GM19395 (cell line): Measurements from ENCODE around the gene GPS1.

Source experiments
- ATAC-seq: cut with Tn5 transposase; IDR thresholded peaks from one replicate; pipeline ENCODE4 v1.9.1; 2021; ENCODE audit warnings: mild to moderate bottlenecking, moderate library complexity; ENCODE audit not compliant: unreplicated experiment

Gene GPS1

GRCh38 chr17:82014432-82014831 lies 37.3 kb upstream of the GPS1 start:
- ATAC-seq = no peak

DNA sequence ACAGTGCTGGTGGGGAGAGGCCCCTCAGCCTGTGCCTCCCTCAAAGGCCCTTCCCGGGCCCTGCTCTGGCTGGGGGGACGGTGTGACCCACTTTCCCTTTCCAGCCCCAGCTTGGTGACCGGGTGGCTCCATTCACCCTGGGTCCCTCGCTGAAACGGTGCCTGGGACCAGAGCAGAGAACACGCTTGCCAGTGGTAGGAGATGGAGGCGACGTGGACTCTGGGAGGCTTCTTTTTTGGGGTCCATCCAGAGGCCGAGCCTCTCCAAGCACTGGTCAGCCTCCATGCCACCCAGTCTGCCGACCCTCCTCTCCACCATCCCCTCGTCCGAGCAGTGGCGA lies 36.8 kb upstream of the GPS1 start:
- no peak for ATAC-seq

GRCh38 chr17:82015311-82015971 lies 36.3 kb upstream of the GPS1 start:
- ATAC-seq = no peak

GRCh38 chr17:82016061-82016874 lies 35.4 kb upstream of the GPS1 start:
- ATAC-seq = no peak

- no peak for ATAC-seq
Measured at GRCh38 chr17:82016875-82017459, 34.7 kb upstream of the GPS1 start.

DNA sequence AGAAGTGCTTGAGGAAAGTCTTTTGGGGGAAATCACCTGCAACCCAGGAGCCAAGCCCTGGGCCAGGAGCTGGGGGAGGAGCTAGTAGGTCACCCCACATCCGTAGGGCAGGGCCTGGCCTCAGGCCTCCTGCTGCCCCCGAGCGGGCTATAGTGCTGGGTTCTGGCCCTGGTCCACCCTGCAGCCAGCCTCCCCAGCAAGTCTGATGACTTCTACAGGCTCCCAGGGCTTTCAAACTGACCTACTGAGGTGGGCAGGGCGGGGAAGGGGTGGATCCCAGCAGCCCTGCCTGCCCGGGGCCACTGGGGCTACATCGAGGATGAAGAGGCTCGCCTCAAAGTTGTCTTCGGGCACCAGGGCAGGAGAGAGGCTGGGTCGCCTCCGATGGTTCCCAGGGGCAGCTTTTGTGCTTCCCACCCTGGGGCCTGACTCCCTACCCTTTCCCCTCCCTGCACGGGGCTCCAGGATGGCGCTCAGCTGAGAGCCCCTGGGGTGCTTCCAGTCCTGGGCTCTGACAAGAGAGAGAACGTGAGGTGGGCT lies 34.0 kb upstream of the GPS1 start:
- no peak for ATAC-seq

DNA sequence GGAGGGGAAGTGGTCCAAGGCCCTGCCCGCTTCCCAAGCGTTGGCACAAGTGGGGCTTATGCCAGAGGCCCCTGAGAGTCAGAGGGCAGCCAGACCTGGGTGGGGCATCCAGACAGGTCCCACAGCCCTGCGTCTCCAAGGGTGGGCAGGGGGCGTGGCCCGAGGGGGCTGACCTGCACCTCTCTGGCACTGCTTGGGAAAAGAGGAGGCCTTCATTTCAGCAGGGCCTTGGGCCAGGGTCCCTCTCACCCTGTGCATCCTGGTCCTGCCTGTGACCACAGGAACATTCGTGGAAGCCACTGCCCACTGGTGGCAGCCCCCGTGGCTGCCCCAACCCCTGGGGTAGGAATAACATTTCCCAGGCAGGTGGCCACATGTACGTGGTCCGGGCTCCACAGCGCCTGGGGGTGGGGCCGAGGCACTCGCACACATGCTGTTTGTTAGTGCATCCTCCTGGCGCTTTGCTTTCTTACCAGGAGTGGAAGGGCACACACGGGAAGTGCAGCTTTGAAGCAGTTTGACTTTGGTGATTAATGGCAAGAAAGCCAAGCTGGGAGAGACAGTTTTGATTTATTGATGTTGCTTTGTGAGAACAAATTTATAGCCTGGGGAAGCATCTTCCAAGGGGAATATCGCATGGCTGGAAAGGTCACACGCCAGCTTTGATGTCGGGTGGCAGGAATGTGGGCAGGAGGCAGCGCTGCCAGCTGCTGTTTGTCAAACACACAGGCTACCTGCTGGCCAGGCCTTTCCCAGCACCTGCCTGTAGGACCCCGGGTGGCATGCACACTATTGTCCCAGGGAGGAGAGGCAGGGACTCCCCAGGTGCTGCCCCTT lies 33.3 kb upstream of the GPS1 start:
- ATAC-seq = no peak

DNA sequence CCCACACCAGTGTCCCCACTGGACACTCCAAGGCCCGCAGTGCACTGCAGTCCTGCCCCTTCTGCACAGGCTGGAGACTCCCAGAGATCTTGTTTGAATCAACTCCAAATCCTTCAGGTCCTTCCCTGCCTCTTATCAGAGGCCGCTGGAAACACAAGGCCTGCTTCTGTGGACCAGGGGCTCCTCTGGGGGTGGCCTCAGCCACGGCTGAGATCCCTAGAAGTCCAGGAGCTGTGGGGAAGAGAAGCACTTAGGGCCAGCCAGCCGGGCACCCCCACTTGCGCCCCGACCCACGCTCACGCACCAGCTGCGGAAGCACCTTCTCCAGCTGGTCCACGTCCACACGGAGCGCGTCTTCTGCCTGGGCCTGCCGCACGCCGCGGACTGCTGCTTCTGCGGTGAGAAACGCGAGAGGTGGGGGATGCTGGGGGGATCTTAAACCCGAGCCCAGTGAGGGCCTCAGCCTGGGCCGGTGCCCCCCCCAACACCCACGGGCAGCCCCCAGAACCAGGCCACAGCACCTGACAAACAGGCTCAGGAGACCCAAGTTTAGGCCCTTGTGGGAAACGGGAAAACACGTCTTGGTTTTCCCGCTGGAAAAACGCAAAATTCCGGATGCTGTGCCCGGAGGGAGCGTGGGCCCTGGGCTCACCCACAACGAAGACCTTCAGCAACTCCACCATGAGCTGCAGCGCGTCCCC lies 32.6 kb upstream of the GPS1 start:
- ATAC-seq = no peak

DNA sequence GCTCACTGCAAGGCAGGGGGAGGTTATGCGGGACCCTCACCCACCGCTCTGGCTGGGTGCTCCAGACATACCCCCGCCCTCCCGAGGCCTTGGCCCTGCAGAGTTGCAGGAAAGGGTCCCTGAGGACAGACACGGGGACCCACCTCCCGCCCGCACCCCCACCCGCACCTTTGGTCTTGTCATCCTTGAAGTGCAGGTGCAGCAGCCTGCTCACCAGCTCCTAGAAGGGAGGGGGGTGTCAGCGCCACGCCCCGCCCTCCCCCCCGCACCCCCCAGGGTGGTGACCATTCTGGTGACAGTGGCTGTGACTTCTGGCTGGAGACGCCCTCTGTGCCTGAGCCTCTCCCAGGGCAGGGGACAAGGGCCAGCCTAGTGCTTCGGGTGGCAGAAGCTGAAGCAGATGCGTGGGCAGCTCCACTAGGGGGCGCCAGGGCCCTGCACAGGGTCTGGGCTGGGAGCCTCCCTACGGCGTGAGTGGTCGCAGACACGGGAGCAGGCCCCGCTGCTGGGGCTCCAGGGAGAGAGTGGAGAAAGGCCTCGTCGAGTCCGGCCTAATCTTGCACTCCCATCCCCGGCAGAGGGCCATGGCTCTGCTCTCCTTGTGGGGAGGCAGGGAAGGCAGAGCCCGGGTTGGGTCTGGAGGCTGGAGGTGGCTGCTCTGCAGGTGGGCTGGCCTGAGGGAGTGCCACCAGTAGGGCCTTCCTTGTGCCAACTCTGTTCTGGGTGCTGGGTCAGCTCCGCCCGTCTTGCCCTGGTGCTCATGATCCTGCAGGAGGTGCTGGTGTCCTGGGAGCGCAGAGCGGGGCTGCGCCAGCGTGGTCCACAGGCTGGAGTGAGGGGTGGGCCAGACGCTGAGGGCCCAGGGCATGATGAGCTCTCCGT lies 31.8 kb upstream of the GPS1 start:
- ATAC-seq = no peak

GRCh38 chr17:82020572-82021106 lies 31.1 kb upstream of the GPS1 start:
- ATAC-seq = no peak

DNA sequence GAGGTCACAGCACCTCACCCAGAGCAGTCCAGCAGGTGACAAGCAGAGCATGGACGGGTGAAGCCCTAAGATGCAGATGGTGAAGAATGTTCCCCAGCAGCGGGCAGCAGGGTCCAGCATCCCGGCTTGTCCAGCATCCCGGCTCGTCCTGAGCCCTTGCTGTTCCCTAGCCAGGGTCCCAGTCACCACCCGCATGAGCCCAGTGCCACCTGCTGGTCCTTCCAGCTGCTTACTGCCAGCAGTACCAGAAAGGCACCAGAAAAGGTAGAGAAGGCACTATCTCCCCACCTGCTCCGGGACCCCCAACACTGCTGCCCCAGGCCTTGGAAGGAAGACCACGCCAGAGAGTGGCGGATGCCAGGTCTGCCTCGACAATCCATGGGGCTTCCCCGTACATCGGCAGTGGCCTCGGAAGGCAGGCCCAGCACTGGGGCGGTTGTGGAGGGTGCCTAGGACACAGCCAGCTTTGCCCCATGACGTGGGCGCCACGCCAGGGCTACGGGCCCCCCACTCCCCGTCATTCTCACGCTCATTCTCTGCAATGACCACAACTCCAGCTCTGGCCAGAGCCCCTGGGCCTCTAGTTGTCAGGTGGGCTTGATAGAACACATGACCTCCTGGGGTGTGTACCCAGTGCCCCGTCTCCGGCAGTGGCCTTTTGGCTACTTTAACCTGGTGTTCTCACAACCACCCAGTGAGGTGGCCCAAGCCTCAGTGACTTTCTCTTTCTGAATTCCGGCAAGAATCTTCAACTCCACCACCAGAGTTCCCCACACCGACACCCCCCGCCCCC lies 30.4 kb upstream of the GPS1 start:
- ATAC-seq = no peak

DNA sequence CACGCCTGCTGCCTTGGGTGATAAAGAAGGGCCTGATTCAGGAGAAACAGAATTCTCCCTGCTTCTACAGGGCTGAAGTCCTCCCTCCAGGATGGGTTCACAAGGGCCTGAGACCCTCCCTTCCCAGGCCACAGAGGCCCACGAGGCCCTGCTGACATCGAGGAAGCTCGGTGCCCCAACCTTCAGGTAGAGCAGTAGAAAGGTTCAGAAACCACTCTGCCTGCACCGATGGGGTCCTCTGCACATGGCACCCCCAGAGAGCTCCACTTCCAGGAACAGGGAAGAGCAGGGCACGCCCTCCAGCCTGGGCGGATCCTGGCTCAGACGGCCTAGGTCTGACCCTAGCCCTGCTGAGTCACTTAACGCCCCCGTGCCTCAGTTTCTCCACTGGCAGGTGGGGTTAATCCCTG lies 29.8 kb upstream of the GPS1 start:
- no peak for ATAC-seq

GRCh38 chr17:82022310-82022980 lies 29.3 kb upstream of the GPS1 start, which contains the start of gene CENPX:
Gene CENPX (minus strand): TSS chr17:82022878. CDS start chr17:82022861, 17 bp downstream.
- peak; percentile 20 for ATAC-seq

- peak; percentile 85 for ATAC-seq
Measured at GRCh38 chr17:82022981-82023446, 28.7 kb upstream of the GPS1 start, which contains the start of gene LRRC45. Gene LRRC45 (plus strand): TSS chr17:82023305. CDS start chr17:82023644, 339 bp downstream.

GRCh38 chr17:82023447-82024241 lies 28.1 kb upstream of the GPS1 start:
- peak; percentile 15 for ATAC-seq

GRCh38 chr17:82024859-82025258 lies 26.8 kb upstream of the GPS1 start:
- no peak for ATAC-seq
